Measurements from ENCODE around the gene HDLBP.
A peak's percentile ranks its signal among the peaks of the same experiment; 100 is the strongest.

HDLBP gene, protein sequence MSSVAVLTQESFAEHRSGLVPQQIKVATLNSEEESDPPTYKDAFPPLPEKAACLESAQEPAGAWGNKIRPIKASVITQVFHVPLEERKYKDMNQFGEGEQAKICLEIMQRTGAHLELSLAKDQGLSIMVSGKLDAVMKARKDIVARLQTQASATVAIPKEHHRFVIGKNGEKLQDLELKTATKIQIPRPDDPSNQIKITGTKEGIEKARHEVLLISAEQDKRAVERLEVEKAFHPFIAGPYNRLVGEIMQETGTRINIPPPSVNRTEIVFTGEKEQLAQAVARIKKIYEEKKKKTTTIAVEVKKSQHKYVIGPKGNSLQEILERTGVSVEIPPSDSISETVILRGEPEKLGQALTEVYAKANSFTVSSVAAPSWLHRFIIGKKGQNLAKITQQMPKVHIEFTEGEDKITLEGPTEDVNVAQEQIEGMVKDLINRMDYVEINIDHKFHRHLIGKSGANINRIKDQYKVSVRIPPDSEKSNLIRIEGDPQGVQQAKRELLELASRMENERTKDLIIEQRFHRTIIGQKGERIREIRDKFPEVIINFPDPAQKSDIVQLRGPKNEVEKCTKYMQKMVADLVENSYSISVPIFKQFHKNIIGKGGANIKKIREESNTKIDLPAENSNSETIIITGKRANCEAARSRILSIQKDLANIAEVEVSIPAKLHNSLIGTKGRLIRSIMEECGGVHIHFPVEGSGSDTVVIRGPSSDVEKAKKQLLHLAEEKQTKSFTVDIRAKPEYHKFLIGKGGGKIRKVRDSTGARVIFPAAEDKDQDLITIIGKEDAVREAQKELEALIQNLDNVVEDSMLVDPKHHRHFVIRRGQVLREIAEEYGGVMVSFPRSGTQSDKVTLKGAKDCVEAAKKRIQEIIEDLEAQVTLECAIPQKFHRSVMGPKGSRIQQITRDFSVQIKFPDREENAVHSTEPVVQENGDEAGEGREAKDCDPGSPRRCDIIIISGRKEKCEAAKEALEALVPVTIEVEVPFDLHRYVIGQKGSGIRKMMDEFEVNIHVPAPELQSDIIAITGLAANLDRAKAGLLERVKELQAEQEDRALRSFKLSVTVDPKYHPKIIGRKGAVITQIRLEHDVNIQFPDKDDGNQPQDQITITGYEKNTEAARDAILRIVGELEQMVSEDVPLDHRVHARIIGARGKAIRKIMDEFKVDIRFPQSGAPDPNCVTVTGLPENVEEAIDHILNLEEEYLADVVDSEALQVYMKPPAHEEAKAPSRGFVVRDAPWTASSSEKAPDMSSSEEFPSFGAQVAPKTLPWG (N-terminal part only)

GRCh38 chr2:241315093-241315878, at the start of gene HDLBP:
Gene HDLBP (minus strand): TSS chr2:241315672. CDS start chr2:241266869, 48,803 bp downstream.
- peak; percentile 100 for DNase-seq (ENCODE audit: low read depth)

DNA sequence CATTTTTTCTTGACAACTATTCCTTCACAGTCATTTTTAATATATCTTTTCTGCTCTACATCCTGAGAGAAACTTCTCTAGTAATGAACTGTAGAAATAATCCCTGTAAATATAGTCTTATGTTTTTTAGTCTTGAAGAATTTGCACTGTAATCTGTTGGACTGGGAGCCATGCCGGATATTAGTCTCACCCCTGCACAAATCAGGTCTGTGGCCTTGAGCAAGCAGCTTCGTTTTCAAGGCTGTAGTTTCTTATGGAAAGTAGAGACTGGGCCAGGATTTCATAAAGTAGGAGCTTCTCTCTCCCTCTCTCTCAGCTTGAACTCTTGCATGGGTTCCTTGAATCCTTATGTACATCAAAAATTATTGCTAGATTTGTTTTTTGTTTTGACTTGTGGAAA, 49.3 kb upstream of the HDLBP start:
- no peak for DNase-seq (ENCODE audit: low read depth)

DNA sequence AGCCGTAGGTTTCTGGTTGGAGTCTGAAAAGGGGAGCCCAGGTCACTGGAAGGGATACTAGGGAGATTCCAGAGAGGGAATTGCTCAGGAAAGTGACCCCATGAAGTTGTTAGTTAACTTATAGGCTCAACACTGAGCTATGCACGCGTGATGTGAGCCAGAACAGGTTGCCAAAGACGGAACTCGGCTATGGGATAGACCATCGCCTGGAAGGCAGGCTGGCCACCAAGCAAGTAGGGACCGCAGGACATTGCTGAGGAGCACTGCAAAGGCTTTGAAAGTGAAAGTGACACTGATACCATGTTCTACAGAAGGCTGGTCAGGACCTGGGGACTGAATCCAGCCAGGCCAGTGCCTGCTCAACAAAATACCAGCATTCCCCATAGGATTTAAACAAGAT, 48.0 kb upstream of the HDLBP start:
- no peak for DNase-seq (ENCODE audit: low read depth)

- DNase-seq (ENCODE audit: low read depth) = no peak
Observed at GRCh38 chr2:241359481-241360045, 44.1 kb upstream of the HDLBP start.

DNA sequence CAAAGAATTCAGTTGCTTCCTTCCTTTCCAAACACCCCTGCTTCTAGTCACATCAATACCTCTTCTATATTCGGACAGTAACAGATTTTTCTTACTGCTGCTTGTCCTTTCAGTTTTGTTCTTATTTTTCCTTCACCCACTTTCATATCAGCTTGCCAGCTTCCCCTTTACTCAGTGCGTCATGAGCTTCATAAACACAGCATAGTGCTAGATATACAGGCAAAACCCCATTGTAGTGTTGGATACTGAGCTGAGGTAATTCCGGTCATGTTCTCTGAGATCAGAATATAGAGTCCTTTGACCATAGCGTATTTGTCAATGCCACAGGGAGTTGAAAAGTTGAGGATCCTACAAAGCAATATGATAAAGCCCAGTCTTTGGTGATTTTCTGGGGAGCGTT, 43.0 kb upstream of the HDLBP start:
- no peak for DNase-seq (ENCODE audit: low read depth)

DNA sequence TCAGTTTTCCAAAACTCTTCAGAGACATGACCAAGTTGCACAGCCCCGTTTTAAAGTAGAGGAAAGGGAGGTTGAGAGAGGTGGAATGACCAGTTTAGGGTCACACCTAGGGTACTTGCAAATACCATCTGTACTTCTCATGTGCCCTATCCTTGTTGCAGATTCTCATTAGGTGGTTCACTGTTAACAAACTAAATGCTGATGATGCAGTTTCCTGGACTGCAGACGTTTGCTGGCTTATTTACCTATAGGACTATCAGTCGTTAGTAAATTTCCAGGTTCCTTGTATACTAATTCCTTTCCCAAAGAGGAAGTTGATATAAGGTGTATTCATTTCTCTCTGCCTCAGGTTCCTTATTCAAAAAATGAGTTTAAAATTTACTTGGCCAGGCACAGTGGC, 42.1 kb upstream of the HDLBP start:
- DNase-seq (ENCODE audit: low read depth) = no peak

DNA sequence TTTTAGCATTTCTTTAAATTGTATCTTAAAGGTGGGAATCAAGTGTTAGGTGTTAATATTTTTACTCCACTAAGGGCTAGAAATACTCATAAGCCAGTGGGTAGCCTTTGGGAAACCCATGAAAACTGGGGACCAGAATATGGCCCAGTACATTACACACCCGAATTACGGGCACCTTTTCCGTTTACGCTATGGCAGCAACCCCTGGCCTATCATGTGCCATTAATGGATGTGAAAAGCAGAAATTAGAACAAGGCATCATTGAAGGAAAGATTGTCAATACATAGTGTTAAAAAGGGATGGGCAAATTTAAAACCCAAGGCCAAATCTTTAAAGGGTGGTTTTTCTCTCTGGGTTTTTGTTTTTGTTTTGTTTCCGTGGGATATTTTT, 41.4 kb upstream of the HDLBP start:
- DNase-seq (ENCODE audit: low read depth) = no peak

GRCh38 chr2:241355983-241356870, 40.8 kb upstream of the HDLBP start, which contains the start of gene FARP2:
Gene FARP2 (plus strand): TSS chr2:241356285. CDS start chr2:241373108, 16,823 bp downstream.
- DNase-seq (ENCODE audit: low read depth) = peak; percentile 95

DNA sequence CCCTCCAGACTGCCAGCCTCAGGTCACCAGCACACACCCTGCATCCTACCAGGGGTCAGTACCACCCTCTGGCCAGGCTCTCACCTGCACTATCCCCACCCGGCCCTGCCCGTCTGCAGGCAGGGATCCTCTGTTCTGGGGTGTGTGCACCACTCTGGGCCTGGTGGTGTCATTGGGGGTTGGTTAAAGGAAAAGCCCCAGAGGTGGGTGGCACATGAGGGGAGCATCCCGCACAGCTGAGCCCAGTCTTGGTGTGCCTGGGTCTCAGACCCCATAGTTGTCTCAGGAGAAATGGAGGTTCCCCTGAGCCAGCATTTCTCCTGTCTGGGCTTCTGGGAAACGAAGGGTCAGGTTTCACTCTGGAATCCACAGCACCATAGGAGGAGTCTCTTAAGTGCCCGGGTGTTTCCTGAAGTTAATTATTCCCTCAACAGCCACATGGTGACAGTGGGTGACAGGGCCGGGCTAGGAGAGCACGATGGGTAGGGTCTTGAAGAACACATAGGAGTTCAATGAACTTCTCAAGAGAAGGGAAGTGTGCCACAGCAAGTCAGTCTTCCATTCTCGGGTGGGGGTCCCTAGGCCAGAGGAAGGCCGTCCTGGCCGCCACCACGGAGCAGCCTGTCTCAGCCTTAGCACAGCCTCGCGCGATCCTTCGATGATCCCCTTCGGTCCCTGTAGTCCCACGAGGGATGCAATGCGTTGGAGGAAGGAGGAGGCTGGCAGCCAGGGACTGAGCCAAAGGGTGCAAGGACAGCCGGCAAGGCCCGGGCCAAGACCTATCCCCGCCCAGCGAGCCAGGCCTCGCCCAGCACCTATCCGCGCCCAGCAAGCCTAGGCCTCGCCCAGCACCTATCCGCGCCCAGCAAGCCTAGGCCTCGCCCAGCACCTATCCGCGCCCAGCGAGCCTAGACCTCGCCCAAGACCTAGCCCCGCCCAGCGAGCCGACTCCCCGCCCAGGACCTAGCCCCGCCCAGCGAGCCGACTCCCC, 39.5 kb upstream of the HDLBP start:
- DNase-seq (ENCODE audit: low read depth) = peak; percentile 69

GRCh38 chr2:241352227-241352626, 36.8 kb upstream of the HDLBP start:
- DNase-seq (ENCODE audit: low read depth) = no peak

- DNase-seq (ENCODE audit: low read depth) = no peak
Observed at GRCh38 chr2:241351640-241352031, 36.2 kb upstream of the HDLBP start.

DNA sequence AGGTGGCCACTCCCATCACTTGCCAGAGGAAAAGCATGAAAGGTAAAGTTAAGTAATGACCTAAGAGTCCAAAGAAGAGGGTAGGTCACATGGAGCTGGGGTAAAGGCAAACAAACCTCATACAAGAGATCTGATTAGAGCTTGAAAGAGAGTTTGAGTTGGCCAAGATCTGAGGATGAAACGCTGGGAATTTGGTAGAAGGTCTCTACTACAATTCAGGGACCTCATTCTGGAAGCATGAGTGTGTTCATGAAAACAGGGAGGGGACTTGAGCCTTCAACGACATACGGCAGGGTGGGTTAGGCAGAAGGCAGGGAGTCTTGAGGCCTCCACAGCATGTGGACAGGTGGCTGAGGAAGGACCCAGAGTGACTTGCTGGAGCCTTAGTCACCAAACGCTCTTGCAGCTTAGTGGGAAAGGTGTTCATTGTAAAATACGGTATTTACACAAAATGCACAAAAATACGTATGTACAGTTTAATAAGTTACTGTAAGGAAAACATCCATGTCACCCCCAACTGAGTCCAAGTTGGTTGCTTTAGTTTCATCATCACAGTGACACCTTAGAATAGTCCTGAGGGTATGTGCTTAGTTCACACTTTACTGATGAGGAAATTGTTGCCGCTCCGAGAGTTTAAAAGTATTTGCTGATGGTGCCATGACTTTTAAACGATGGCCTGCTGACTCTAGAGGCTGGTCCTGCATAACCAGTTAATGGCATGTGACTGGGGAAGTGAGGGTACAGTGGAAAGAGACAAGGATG, 35.6 kb upstream of the HDLBP start:
- no peak for DNase-seq (ENCODE audit: low read depth)

GRCh38 chr2:241350530-241350877, 35.0 kb upstream of the HDLBP start:
- DNase-seq (ENCODE audit: low read depth) = no peak

GRCh38 chr2:241349941-241350340, 34.5 kb upstream of the HDLBP start:
- no peak for DNase-seq (ENCODE audit: low read depth)

DNA sequence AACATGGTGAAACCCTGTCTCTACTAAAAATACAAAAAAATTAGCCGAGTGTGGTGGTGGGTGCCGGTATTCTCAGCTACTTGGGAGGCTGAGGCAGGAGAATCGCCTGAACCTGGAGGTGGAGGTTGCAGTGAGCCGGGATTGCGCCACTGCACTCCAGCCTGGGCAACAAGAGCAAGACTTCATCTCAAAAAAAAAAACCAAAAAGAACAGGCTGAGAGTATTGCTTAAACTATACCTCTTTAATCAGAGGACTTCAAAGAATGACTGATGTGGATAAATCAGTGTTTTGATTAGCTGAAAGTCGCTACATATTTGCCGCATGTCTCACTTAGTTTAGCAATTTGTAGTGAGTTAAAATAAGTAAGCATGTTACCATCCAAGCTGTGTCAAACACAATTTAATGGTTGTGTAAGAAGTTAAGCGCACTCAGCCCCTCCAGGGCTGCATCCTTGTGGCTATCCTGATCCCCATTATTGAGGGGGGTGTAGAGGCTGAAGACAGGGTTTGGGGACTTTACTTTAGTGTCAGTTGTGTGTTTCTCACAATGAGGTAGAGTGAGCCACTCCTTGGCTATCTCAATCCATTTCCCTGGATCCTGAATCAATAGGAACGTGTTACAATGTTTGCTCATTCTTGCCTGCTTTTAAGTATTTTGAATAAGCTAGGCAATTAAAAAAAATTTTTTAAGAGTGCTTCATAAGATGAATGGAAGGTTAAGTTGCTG, 29.6 kb upstream of the HDLBP start:
- DNase-seq (ENCODE audit: low read depth) = no peak

DNA sequence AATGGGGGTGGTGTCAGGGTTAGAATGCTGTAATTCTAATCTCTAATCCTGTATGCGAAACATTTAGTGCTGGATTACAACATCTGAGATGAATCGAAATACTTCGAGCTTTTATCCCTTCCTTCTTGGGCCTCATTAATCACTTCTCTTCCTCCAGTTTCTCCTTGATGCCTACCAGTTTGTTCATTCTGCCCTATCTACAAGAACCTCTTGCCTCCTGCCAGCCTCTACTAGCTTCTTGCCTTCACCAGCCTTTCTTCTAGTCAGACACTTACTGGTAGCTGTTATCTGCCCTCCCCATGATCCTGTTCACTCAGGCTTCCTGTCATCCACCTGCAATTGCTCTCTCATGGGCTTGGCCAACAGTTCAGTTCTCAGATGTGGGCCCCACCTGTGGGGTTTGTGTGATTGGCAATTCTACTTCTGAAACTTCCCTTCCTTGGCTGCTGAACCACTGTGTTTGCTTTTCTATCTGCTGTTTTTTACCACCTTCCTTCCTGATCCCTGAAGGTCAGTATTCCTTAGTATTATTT, 25.2 kb upstream of the HDLBP start:
- no peak for DNase-seq (ENCODE audit: low read depth)
